ENCODE data around the gene LGALS3BP. TPM values are rescaled to one million over a fixed set of nuclear protein-coding genes. Genes with fewer than 3 reads are reported as not detected.

The LGALS3BP gene
- total RNA-seq, 1 donor from 2014 or later, result 24.3 TPM

DNA sequence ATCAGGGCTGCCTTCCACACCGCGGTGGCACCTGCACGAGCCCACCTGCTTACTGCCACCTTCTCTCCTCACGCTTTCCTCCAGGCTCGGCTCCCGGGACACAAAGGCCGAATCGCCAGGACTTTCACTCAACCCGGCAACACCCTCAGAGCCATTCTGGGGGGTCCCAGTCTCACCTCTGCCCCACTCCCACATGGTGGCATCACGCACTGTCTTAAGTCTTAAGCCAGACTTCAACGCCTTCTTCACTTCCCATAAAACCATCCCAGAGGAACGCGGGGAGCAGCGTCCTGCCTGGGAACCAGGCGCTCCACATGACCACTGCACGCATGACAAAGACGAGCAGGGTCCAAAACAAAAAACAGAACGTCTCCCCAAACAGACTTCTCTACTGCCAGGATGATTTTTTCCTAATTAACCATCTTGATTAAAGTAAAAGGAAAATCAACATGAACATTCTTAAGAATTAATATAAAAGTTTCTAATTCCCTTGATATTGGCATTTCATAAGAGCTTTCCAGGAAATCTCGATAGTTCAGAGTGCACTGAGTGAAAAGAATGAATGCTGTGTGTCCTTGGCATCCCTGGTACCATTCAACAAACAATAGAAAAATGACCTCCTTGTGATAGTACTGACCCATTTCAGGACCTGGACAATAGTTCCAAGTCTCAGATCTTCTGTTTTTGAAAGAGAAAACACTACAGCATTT is 27.2 kb upstream of the LGALS3BP start:
- no peak for DNase-seq (ENCODE audit: low read depth, low spot score)
- Mint-ChIP-seq H3K36me3 (ENCODE audit: low read depth) (no peaks in the 10 kb centered on the region), H3K27ac (ENCODE audit: unreplicated experiment) (no peak overlapping the region), H3K4me3 (peak overlapping the region; percentile 93), H3K27me3 (ENCODE audit: low read depth) (no peaks in the 10 kb centered on the region), H3K4me1 (peaks cover 32% of the 10 kb centered on the region), H3K9me3 (peaks cover 3% of the 10 kb centered on the region)
- TF ChIP-seq, protein P1, sequence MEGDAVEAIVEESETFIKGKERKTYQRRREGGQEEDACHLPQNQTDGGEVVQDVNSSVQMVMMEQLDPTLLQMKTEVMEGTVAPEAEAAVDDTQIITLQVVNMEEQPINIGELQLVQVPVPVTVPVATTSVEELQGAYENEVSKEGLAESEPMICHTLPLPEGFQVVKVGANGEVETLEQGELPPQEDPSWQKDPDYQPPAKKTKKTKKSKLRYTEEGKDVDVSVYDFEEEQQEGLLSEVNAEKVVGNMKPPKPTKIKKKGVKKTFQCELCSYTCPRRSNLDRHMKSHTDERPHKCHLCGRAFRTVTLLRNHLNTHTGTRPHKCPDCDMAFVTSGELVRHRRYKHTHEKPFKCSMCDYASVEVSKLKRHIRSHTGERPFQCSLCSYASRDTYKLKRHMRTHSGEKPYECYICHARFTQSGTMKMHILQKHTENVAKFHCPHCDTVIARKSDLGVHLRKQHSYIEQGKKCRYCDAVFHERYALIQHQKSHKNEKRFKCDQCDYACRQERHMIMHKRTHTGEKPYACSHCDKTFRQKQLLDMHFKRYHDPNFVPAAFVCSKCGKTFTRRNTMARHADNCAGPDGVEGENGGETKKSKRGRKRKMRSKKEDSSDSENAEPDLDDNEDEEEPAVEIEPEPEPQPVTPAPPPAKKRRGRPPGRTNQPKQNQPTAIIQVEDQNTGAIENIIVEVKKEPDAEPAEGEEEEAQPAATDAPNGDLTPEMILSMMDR (conservative IDR thresholded peaks at IDR 0.05), result no peak

DNA sequence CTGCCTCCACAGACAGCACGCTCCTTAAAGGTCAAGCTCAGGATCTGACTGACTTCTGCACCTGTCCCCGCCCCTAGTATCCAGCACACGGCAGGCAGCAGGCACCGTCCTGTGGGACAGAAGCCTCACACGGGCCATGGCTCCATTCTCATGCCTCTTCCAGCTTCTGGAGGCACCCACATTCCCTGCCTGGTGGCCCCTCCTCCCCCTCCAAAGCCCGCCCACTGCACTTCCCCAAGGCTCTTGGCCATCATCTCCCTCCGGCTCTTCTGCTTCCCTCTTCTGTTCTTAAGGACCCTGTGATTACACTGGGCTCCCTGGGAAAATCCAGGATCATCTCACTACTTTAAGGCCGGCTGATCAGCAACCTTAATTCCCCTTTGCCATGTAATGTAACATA is 26.3 kb upstream of the LGALS3BP start:
- Mint-ChIP-seq H3K4me3 (peak overlapping the region; percentile 22), H3K9me3 (no peaks in the 10 kb centered on the region), H3K36me3 (ENCODE audit: low read depth) (no peaks in the 10 kb centered on the region), H3K27ac (ENCODE audit: unreplicated experiment) (no peak overlapping the region), H3K4me1 (peaks cover 32% of the 10 kb centered on the region), H3K27me3 (ENCODE audit: low read depth) (no peaks in the 10 kb centered on the region)
- DNase-seq (ENCODE audit: low read depth, low spot score), result no peak
- TF ChIP-seq, protein P1 (conservative IDR thresholded peaks at IDR 0.05), result no peak

DNA sequence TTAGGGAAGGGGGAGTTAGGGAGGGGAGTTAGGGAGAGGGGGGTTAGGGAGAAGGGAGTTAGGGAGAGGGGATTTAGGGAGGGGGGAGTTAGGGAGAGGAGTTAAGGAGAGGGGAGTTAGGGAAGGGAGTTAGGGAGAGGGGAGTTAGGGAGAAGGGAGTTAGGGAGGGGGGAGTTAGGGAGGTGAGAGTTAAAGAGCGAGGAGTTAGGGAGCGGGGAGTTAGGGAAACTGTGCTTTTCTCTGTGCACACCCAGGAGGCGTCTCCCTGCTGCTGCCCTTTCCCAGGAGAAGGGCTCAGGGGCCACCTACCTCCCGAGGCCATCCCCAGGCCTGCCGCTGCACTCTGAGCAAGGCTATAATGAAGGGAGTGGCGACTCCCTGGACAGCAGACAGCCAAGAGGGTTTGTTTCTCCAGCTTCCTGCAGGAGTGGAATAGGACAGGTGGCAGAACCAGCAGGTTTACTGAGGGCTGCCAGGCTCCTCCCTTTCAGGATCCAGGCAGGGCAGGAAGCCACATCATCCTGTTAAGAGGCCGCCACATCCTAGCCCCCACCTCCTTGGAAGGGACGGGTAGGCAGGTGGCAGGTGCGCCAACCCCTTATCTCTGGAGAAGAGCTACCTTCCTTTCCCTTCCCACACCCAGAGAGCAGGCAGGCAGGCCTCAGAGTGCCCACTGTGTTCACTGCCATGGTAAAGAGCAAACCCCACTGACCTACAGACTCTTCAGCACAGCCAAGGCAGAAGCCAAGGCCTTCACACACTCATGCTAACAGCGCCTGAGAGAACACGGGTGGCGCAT is 25.5 kb upstream of the LGALS3BP start:
- Mint-ChIP-seq H3K4me3 (peak overlapping the region; percentile 44), H3K27ac (ENCODE audit: unreplicated experiment) (no peak overlapping the region), H3K36me3 (ENCODE audit: low read depth) (no peaks in the 10 kb centered on the region), H3K9me3 (no peaks in the 10 kb centered on the region), H3K4me1 (peaks cover 27% of the 10 kb centered on the region), H3K27me3 (ENCODE audit: low read depth) (no peaks in the 10 kb centered on the region)
- no peak for DNase-seq (ENCODE audit: low read depth, low spot score)
- TF ChIP-seq, protein P1 (conservative IDR thresholded peaks at IDR 0.05), result no peak

DNA sequence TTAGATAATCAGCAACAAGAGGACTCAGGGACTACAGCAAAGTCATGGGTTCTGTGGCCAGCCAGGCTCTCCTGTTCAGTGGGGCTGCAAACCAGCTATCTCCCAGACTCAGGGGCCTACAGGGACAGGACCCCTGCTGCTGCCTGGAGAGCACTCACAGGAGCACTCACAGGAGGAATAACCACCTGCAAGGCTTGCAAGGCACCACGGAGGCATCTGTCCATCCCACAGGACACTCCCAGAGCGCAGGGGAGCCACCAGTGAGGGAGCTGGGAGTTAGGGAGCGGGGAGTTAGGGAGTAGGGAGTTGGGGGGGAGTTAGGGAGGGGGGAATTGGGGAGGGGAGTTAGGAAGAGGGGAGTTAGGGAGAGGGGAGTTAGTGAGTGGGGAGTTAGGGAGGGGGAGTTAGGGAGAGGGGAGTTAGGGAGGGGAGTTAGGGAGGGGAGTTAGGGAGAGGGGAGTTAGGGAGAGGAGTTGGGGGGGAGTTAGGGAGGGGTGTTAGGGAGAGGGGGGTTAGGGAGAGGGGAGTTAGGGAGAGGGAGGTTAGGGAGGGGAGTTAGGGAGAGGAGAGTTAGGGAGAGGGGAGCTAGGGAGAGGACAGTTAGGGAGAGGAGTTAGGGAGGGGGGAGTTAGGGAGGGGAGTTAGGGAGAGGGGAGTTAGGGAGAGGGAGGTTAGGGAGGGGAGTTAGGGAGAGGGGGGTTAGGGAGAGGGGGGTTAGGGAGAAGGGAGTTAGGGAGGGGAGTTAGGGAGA is 24.1 kb upstream of the LGALS3BP start:
- Mint-ChIP-seq H3K36me3 (ENCODE audit: low read depth) (no peaks in the 10 kb centered on the region), H3K27me3 (ENCODE audit: low read depth) (no peaks in the 10 kb centered on the region), H3K9me3 (no peaks in the 10 kb centered on the region), H3K4me1 (peaks cover 18% of the 10 kb centered on the region), H3K27ac (ENCODE audit: unreplicated experiment) (no peak overlapping the region), H3K4me3 (no peak overlapping the region)
- TF ChIP-seq, protein P1 (conservative IDR thresholded peaks at IDR 0.05), result no peak
- no peak for DNase-seq (ENCODE audit: low read depth, low spot score)

DNA sequence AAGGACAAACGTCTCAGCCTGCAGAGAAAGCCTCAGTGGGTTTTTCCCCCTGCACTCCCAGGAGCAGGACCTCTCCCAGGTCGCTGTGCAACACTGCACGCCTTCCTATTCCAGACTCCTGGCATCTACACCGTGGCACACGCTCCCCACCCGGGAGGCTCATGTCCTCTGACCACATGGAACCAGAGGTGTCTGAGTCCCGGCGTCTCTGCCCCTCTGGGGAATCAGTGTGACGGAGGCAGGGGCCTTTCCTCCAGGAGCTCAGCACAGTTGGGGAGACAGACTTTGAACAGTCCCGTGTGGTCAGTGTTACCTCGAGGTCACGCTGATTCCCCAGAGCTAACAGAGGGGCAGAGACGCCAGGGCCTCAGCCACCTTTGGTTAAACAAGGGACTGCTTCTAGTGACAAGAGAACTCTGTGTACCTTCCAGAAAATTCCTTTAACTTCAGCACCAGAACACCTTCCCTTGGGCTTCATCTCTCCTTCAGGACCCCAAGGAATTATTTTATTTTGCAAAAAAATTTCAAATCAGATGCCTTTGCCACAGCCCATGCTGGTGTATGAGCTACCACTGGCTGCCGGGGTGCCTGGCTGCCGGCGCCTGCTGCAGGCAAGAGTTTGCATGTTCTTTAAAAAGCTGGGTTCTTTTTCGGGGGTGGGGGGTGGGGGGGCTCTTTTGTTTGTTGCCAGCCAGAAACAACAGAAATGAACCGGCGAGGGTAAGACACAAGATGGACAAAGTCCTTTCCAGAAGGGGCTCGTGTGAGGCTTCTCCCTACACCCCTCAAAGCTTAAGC is 23.3 kb upstream of the LGALS3BP start:
- H3K27ac Mint-ChIP-seq (ENCODE audit: unreplicated experiment), result no peak overlapping the region
- DNase-seq (ENCODE audit: low read depth, low spot score), result no peak
- H3K9me3 Mint-ChIP-seq, result no peaks in the 10 kb centered on the region
- TF ChIP-seq, protein P1 (conservative IDR thresholded peaks at IDR 0.05), result no peak
- peaks cover 10% of the 10 kb centered on the region for H3K4me1 Mint-ChIP-seq
- H3K4me3 Mint-ChIP-seq, result no peak overlapping the region
- no peaks in the 10 kb centered on the region for H3K27me3 Mint-ChIP-seq (ENCODE audit: low read depth)
- H3K36me3 Mint-ChIP-seq (ENCODE audit: low read depth), result no peaks in the 10 kb centered on the region
